Liver (tissue), 9 donors: ENCODE data around the gene GUCA1A. TPM values are rescaled to one million over a fixed set of nuclear protein-coding genes. Genes with fewer than 3 reads are reported as not detected.

Experiments used
- DNase-seq: peaks from one replicate; pipeline ENCODE4 v3.0.0-alpha.2; 2017; ENCODE audit warnings: low spot score
- H3K27ac ChIP-seq, 2 donors: one replicate each; pipeline ENCODE4 v1.7.0; 2013; ENCODE audit warnings: inconsistent platforms in 2 of 2, low read length in 2 of 2, control low read depth in 1 of 2, low read depth in 1 of 2, mild to moderate bottlenecking in 1 of 2
- H3K27me3 ChIP-seq, 4 donors: one replicate each; pipeline versions ENCODE4 v1.6.1 to v1.7.0; 2013; ENCODE audit warnings: low read length in 3 of 4, inconsistent platforms in 1 of 4, mild to moderate bottlenecking in 1 of 4, moderate library complexity in 1 of 4; ENCODE audit not compliant: control insufficient read depth in 4 of 4, insufficient read depth in 4 of 4
- H3K36me3 ChIP-seq, 4 donors: one replicate each; pipeline versions ENCODE4 v1.6.1 to v1.7.0; 2013; ENCODE audit warnings: low read length in 3 of 4, mild to moderate bottlenecking in 3 of 4, low read depth in 1 of 4, moderate library complexity in 1 of 4; ENCODE audit not compliant: control insufficient read depth in 4 of 4, insufficient read depth in 3 of 4
- H3K4me1 ChIP-seq, 4 donors: one replicate each; pipeline versions ENCODE4 v1.6.1 to v1.7.0; 2013; ENCODE audit warnings: low read length in 3 of 4, mild to moderate bottlenecking in 3 of 4, moderate library complexity in 1 of 4; ENCODE audit not compliant: control insufficient read depth in 4 of 4, insufficient read depth in 4 of 4
- H3K4me3 ChIP-seq, 3 donors: one replicate each; pipeline versions ENCODE4 v1.6.1 to v1.7.0; 2013; ENCODE audit warnings: low read length in 3 of 3, control low read depth in 1 of 3, low read depth in 1 of 3, mild to moderate bottlenecking in 1 of 3
- H3K9ac ChIP-seq, 2 donors: one replicate each; pipeline ENCODE4 v1.7.0; 2013; ENCODE audit warnings: low read length in 2 of 2, mild to moderate bottlenecking in 2 of 2, moderate library complexity in 2 of 2, control low read depth in 1 of 2, low read depth in 1 of 2
- H3K9me3 ChIP-seq, 4 donors: one replicate each; pipeline versions ENCODE4 v1.6.1 to v1.7.0; 2013; ENCODE audit warnings: low read length in 3 of 4; ENCODE audit not compliant: control insufficient read depth in 4 of 4
- CTCF ChIP-seq: fragments of 150-350 bp; IDR thresholded peaks from 2 replicates; pipeline ENCODE4 v1.5.1; 2017; ENCODE audit warnings: improper control_type of control experiment, low read depth, low read length; ENCODE audit not compliant: missing input control
- EGR1 ChIP-seq, 2 donors: IDR thresholded peaks; 2 replicates each; pipeline ENCODE4 v1.6.1; 2016 to 2018; ENCODE audit warnings: antibody characterized with exemption in 2 of 2, low read depth in 2 of 2
- FOXA1 ChIP-seq: IDR thresholded peaks from 2 replicates; pipeline ENCODE4 v1.6.1; 2016; ENCODE audit warnings: antibody characterized with exemption
- GABPA ChIP-seq, 2 donors: IDR thresholded peaks in 1 of 2; conservative IDR thresholded peaks in 1 of 2; 2 replicates each; pipeline ENCODE4 v1.6.1; 2016; ENCODE audit warnings: antibody characterized with exemption in 2 of 2, mild to moderate bottlenecking in 1 of 2, moderate library complexity in 1 of 2
- HNF4A ChIP-seq, 2 donors: conservative IDR thresholded peaks; 2 replicates each; pipeline ENCODE4 v1.6.1; 2016; ENCODE audit warnings: antibody characterized with exemption in 2 of 2, mild to moderate bottlenecking in 2 of 2
- HNF4G ChIP-seq: IDR thresholded peaks from 2 replicates; pipeline ENCODE4 v1.6.1; 2016; ENCODE audit warnings: antibody characterized with exemption
- JUND ChIP-seq, 2 donors: IDR thresholded peaks; 2 replicates each; pipeline ENCODE4 v1.6.1; 2016; ENCODE audit warnings: antibody characterized with exemption in 2 of 2
- RAD21 ChIP-seq, 2 donors: IDR thresholded peaks; 2 replicates each; pipeline ENCODE4 v1.6.1; 2016; ENCODE audit warnings: antibody characterized with exemption in 2 of 2, mild to moderate bottlenecking in 2 of 2
- REST ChIP-seq: IDR thresholded peaks from 2 replicates; pipeline ENCODE4 v1.6.1; 2016; ENCODE audit warnings: antibody characterized with exemption, mild to moderate bottlenecking
- RXRA ChIP-seq, 2 donors: IDR thresholded peaks; 2 replicates each; pipeline ENCODE4 v1.6.1; 2017 to 2018; ENCODE audit warnings: antibody characterized with exemption in 2 of 2, mild to moderate bottlenecking in 1 of 2
- TAF1 ChIP-seq: conservative IDR thresholded peaks from 2 replicates; pipeline ENCODE4 v1.6.1; 2016; ENCODE audit warnings: antibody characterized with exemption, mild to moderate bottlenecking
- YY1 ChIP-seq: IDR thresholded peaks from 2 replicates; pipeline ENCODE4 v1.6.1; 2016; ENCODE audit warnings: antibody characterized with exemption, mild to moderate bottlenecking
- WGBS: extraction: QIAGEN DNeasy Blood & Tissue Kit; methylation state at CpG from one replicate; pipeline ENCODE4 v1.1.7; 2013; 5-methylcytosine and 5-hydroxymethylcytosine counted together
- polyA plus RNA-seq, 2 donors: library from polyadenylated mRNA; stranded (reverse) in 1 of 2; unstranded in 1 of 2; fragments of 200-250 nt in 1 of 2; fragments of >200 nt in 1 of 2; fragmentation: Nextera tagmentation in 1 of 2; extraction: Ambion mirVana in 1 of 2; gene quantifications; one replicate each; pipeline versions ENCODE4 v1.2.1 to v1.2.3, GENCODE V29; 2013 to 2015
- total RNA-seq, 2 donors: library from RNA; depleted of rRNA; stranded (reverse); fragments of >200 nt; gene quantifications; one replicate each; pipeline ENCODE4 v1.2.3, GENCODE V29; 2014
- donor health status: healthy.
- donor health status: healthy.
- donor health status: healthy.
- donor health status: healthy.
- donor health status: healthy.

Gene GUCA1A
- total and polyA plus RNA-seq, 4 donors: not detected

GRCh38 chr6:42140756-42141602, 32.2 kb upstream of the GUCA1A start:
- TF ChIP-seq CTCF: no peak
- no peak for TF ChIP-seq GABPA (IDR thresholded peaks at IDR 0.05 in 1 of 2, conservative IDR thresholded peaks at IDR 0.05 in 1 of 2)
- no peak for TF ChIP-seq EGR1 (IDR thresholded peaks at IDR 0.05; ENCODE audit: low read depth in 2 of 2)
- TF ChIP-seq FOXA1: no peak
- no peak for TF ChIP-seq JUND (IDR thresholded peaks at IDR 0.05)
- TF ChIP-seq HNF4G: no peak
- TF ChIP-seq YY1: no peak
- no peak for TF ChIP-seq RXRA (IDR thresholded peaks at IDR 0.05)
- no peak for TF ChIP-seq RAD21 (IDR thresholded peaks at IDR 0.05)
- no peak for TF ChIP-seq TAF1
- no peak for TF ChIP-seq REST
- peaks cover 2 to 10% (median 5%) of the 10 kb centered on the region in 4 donors for H3K4me1 ChIP-seq
- H3K36me3 ChIP-seq: no peaks in the 10 kb centered on the region
- H3K4me3 ChIP-seq: no peak overlapping the region
- DNase-seq: no peak
- peaks cover 0 to 2% (median 0%) of the 10 kb centered on the region in 4 donors for H3K27me3 ChIP-seq
- no peak overlapping the region for H3K9ac ChIP-seq
- H3K9me3 ChIP-seq: no peaks in the 10 kb centered on the region
- no peak overlapping the region for H3K27ac ChIP-seq
- 76% methylated on average over 9 of the region's 9 CpGs for WGBS

GRCh38 chr6:42141603-42142117, 31.5 kb upstream of the GUCA1A start:
- 58% methylated on average over 13 of the region's 13 CpGs for WGBS
- peaks cover 2 to 10% (median 5%) of the 10 kb centered on the region in 4 donors for H3K4me1 ChIP-seq
- no peak for DNase-seq
- peaks cover 0 to 2% (median 0%) of the 10 kb centered on the region in 4 donors for H3K27me3 ChIP-seq
- H3K9ac ChIP-seq: no peak overlapping the region
- no peak overlapping the region for H3K27ac ChIP-seq
- no peak overlapping the region for H3K4me3 ChIP-seq
- no peaks in the 10 kb centered on the region for H3K9me3 ChIP-seq
- no peak for TF ChIP-seq JUND (IDR thresholded peaks at IDR 0.05)
- no peak for TF ChIP-seq CTCF
- TF ChIP-seq HNF4A (conservative IDR thresholded peaks at IDR 0.05): no peak
- no peaks in the 10 kb centered on the region for H3K36me3 ChIP-seq
